Fibroblast of lung (primary cell): Measurements from ENCODE around the gene RABAC1.

ENCODE experiments used
- EZH2 ChIP-seq: IDR thresholded peaks from 2 replicates; pipeline ENCODE4 v1.5.1; 2012; ENCODE audit warnings: low read length, control low read depth, mild to moderate bottlenecking; ENCODE audit errors: missing control alignments
- TF ChIP-seq, protein P1 (sequence below), 2 donors: IDR thresholded peaks in 1 of 2; conservative IDR thresholded peaks in 1 of 2; 1 replicate in 1 of 2; 2 replicates in 1 of 2; pipeline ENCODE4 v1.5.1; 2011 to 2012; ENCODE audit warnings: low read length in 2 of 2, control low read depth in 1 of 2, inconsistent platforms in 1 of 2, low read depth in 1 of 2, mild to moderate bottlenecking in 1 of 2

DNA sequence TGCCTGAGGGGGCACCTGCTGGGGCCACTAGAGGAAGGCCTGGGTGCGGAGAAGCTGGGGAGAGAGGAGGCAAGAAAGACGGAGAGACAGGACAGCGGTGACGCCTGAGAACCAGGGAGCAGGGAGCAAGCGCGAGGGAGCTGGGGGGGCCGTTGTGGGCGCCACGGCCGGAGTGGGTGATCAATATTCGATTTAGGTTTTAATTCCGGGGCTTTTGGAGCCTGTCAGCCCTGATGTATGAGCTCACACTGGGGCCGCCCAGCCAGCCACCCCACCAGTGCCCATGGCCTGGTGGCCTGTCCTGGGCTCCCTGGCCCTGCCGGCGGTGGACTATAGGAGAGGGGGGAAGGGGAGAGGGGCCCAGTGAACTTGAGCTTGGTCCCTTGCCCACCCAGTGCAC, 22.2 kb downstream of the RABAC1 start:
- TF ChIP-seq, protein P1, sequence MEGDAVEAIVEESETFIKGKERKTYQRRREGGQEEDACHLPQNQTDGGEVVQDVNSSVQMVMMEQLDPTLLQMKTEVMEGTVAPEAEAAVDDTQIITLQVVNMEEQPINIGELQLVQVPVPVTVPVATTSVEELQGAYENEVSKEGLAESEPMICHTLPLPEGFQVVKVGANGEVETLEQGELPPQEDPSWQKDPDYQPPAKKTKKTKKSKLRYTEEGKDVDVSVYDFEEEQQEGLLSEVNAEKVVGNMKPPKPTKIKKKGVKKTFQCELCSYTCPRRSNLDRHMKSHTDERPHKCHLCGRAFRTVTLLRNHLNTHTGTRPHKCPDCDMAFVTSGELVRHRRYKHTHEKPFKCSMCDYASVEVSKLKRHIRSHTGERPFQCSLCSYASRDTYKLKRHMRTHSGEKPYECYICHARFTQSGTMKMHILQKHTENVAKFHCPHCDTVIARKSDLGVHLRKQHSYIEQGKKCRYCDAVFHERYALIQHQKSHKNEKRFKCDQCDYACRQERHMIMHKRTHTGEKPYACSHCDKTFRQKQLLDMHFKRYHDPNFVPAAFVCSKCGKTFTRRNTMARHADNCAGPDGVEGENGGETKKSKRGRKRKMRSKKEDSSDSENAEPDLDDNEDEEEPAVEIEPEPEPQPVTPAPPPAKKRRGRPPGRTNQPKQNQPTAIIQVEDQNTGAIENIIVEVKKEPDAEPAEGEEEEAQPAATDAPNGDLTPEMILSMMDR (conservative IDR thresholded peaks at IDR 0.05 in 1 of 2, IDR thresholded peaks at IDR 0.05 in 1 of 2; ENCODE audit: low read depth in 1 of 2, low read length in 2 of 2) = no peak
- no peak for TF ChIP-seq EZH2
